Mucosa of stomach (tissue), 1 donor: Measurements from ENCODE around the gene N4BP3.
"Not testable (repeated sequence)": the region's sequence is repeated elsewhere in the genome, so short reads cannot be mapped to it uniquely, and the experiment has no call there.

ENCODE experiments used
- H3K27me3 ChIP-seq: one replicate; pipeline ENCODE4 v1.7.0; 2013; ENCODE audit warnings: mild to moderate bottlenecking, low read length; ENCODE audit not compliant: control insufficient read depth, insufficient read depth
- H3K36me3 ChIP-seq: one replicate; pipeline ENCODE4 v1.7.0; 2013; ENCODE audit warnings: low read length; ENCODE audit not compliant: control insufficient read depth, insufficient read depth
- H3K4me1 ChIP-seq: one replicate; pipeline ENCODE4 v1.7.0; 2013; ENCODE audit warnings: mild to moderate bottlenecking, low read length; ENCODE audit not compliant: control insufficient read depth, insufficient read depth
- H3K4me3 ChIP-seq: one replicate; pipeline ENCODE4 v1.7.0; 2013; ENCODE audit warnings: low read length
- H3K9ac ChIP-seq: one replicate; pipeline ENCODE4 v1.7.0; 2013; ENCODE audit warnings: mild to moderate bottlenecking, low read length, moderate library complexity
- H3K9me3 ChIP-seq: one replicate; pipeline ENCODE4 v1.7.0; 2013; ENCODE audit warnings: mild to moderate bottlenecking, low read length, moderate library complexity; ENCODE audit not compliant: control insufficient read depth
- donor health status: Pancreatic carcinoma.

N4BP3 gene, protein sequence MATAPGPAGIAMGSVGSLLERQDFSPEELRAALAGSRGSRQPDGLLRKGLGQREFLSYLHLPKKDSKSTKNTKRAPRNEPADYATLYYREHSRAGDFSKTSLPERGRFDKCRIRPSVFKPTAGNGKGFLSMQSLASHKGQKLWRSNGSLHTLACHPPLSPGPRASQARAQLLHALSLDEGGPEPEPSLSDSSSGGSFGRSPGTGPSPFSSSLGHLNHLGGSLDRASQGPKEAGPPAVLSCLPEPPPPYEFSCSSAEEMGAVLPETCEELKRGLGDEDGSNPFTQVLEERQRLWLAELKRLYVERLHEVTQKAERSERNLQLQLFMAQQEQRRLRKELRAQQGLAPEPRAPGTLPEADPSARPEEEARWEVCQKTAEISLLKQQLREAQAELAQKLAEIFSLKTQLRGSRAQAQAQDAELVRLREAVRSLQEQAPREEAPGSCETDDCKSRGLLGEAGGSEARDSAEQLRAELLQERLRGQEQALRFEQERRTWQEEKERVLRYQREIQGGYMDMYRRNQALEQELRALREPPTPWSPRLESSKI

DNA sequence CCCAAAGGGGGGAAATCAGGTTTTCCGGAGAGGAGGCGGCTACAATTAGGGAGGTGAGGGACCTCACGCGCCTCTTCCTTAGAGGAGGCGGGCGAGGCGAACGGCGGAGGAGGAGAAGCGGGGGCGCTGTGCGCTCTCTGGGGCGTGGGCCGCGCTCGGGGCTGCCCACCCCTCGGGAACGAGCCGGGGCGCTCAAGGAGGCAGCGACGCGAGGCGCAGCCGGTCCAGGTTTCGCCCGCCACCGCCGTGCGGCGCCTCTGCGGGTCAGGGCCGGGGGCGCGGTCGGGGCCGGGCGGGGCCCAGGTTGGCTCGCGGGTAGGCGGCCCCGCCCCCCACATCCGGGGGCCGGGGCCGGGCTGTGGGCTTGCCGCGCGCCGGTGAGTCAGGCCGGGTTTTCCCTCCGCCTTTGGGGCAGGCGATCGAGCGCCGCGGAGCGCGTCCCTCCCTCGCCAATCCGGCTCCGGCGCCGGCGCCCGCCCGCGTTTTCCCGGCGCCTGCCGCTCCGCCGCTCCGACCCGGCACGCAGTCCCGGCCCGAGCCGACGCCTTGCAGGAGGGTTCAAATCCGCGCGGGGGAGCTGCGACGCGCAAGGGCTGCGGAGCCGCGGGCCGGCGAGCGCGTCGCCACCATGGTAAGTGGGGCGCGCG is at the start of gene N4BP3:
N4BP3 (plus strand) TSS at position 392 of the 647 bp plus-strand sequence. CDS start 6,052 bp downstream, outside the sequence.
- Histone ChIP-seq H3K4me1 (peaks cover 35% of the 10 kb centered on the region), H3K4me3 (peak within 1 kb of the TSS; percentile 6), H3K27me3 (peaks cover 31% of the 10 kb centered on the region), H3K9me3 (no peaks in the 10 kb centered on the region), H3K36me3 (no peaks in the 10 kb centered on the region), H3K9ac (peak within 1 kb of the TSS; percentile 57)

DNA sequence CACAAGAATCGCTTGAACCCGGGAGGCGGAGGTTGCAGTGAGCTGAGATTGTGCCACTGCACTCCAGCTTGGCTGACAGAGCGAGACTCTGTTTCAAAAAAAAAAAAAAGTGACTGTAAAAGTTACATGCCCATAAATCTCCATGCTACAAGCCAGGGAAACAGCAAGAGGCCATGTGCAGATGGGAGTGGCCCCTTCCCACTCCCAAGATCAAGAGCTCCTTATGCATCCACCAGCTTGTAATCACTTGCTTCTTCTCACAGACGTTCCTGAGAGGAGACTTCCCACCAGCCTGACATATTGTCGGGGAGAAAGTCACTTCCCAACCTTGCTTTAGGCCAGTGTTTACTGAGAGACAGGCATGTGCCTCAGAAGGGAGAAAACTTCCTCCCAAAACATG is 45.6 kb upstream of the N4BP3 start:
- Histone ChIP-seq H3K4me3 (no peak overlapping the region), H3K9ac (no peak overlapping the region), H3K9me3 (no peaks in the 10 kb centered on the region), H3K36me3 (no peaks in the 10 kb centered on the region), H3K4me1 (no peaks in the 10 kb centered on the region), H3K27me3 (peaks cover 4% of the 10 kb centered on the region)

DNA sequence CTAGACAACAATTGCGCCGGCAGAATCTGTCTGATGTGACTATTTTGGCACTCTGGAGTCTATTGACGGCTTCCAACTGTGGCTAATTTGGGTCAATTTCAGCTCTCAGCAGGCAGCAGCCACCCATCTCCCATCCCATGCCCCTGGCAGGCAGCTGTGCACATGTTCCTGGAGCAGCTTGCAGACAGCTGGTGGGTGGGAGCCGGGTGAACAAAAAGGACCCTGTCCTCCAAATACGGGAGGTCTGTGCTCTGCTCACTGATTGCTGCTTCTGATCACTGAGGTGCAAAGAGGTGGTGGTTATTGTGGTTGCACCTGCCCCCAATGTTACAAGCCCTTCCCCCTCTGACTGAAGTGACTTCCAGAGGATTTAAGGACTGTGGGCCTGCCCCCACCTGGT is 45.0 kb upstream of the N4BP3 start:
- H3K9me3 ChIP-seq, result no peaks in the 10 kb centered on the region
- H3K4me1 ChIP-seq, result no peaks in the 10 kb centered on the region
- H3K36me3 ChIP-seq, result no peaks in the 10 kb centered on the region
- H3K27me3 ChIP-seq, result peaks cover 4% of the 10 kb centered on the region
- no peak overlapping the region for H3K9ac ChIP-seq
- no peak overlapping the region for H3K4me3 ChIP-seq

DNA sequence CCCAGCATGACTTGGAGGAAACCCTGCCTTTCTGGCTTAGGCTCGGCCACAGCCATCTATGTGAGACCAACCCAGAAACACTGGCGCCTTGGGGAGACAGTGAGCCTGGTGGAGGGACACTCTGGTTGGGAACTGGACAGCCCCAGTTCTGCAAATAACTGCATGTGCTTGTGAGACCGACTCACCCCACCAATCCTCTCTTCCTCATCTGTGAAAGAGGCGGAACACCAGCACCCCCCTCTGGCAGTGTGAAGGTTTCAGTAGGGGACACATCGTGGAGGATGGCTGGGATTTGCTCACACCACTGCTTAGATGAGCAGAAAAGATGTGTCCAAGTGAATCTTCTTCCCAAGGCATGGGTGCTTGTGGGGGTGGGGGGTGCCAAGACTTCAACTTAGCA is 43.4 kb upstream of the N4BP3 start:
- Histone ChIP-seq H3K9me3 (no peaks in the 10 kb centered on the region), H3K9ac (no peak overlapping the region), H3K4me3 (no peak overlapping the region), H3K36me3 (no peaks in the 10 kb centered on the region), H3K27me3 (peaks cover 11% of the 10 kb centered on the region), H3K4me1 (no peaks in the 10 kb centered on the region)

DNA sequence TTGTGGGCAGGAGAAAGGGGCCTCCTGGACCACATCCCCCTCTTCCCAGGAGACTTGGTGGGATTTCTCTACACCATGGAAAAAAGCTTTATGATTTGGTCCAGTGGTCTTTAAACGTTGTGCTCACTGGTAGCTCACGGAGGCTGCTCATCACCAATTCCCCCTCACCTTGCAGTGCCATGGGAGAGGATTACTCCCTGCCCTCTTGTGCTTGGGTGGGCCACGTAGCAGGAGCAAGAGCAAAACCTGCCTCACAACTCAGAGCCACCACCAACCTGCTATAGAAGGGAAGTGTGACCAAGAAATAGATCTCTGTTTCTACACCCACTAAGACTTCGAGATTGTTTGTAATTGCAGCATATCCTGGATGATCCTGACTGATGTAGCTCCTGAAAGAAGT is 42.2 kb upstream of the N4BP3 start:
- no peaks in the 10 kb centered on the region for H3K36me3 ChIP-seq
- H3K9me3 ChIP-seq, result no peaks in the 10 kb centered on the region
- H3K4me1 ChIP-seq, result peaks cover 4% of the 10 kb centered on the region
- H3K9ac ChIP-seq, result no peak overlapping the region
- no peak overlapping the region for H3K4me3 ChIP-seq
- H3K27me3 ChIP-seq, result peaks cover 22% of the 10 kb centered on the region

DNA sequence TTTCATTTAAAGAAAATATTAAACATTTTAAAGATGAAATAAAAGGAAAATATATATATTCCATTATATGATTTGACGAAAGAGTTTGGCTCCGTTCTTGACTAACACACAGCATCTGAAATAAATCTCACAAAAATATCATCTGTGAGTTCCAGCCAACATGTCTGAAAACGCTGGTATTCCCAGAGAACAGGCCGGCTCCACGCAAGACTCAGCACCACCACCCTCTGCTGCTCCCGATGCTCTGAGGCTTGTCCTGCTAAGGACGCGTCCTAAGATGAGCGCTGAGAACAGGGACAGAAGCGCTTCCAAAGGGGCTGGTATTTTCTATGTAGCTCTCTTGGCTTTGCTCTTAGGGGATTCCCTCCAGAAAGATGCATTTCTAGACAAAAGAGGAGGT is 40.6 kb upstream of the N4BP3 start:
- Histone ChIP-seq H3K4me1 (peaks cover 7% of the 10 kb centered on the region), H3K27me3 (peaks cover 24% of the 10 kb centered on the region), H3K9ac (no peak overlapping the region), H3K36me3 (no peaks in the 10 kb centered on the region), H3K4me3 (no peak overlapping the region), H3K9me3 (no peaks in the 10 kb centered on the region)

DNA sequence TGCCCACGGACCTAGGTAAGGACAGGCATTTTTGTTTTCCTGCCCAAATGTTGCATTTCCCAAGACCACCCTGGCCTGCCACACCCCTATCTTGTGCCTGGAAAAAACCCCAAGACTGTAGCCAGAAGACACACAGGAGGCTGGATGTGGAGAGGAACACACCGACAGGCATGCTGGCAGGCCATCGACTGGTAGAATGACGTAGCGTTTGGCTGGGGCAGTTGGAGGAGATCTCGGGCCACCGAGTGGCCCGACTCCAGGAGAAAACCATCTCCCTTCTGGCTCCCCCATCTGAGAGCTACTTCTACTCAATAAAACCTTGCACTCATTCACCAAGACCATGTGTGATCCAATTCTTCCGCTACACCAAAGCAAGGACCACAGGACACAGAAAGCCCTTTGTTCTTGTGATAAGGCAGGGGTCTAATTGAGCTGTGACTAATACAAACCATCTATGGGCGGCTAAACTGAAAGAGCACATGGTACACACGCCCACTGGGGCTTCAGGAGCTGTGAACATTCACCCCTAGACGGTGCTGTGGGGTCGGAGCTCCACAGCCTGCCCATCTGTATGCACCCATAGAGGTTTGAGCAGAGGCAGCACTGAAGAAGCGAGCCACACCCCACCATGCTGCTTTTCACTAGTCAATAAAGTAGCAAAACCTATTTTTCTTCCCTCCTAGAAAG is 38.9 kb upstream of the N4BP3 start:
- no peak overlapping the region for H3K4me3 ChIP-seq
- H3K36me3 ChIP-seq, result no peaks in the 10 kb centered on the region
- peaks cover 21% of the 10 kb centered on the region for H3K27me3 ChIP-seq
- no peak overlapping the region for H3K9ac ChIP-seq
- H3K9me3 ChIP-seq, result no peaks in the 10 kb centered on the region
- peaks cover 7% of the 10 kb centered on the region for H3K4me1 ChIP-seq

DNA sequence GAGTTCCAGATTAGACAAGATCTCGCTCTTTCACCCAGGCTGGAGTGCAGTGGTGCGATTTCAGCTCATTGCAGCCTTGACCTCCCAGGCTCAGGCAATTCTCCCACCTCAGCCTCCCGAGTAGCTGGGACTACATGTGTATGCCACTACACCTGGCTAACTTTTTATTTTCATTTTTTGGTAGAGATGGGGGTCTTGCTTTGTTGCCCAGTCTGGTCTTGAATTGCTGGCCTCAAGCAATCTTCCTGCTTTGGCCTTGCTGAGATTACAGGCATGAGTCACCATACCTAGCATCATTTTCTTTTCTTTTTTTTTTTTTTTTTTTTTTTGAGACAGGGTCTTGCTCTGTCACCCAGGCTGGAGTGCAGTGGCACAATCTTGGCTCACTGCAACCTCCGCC is 36.4 kb upstream of the N4BP3 start:
- H3K4me1 ChIP-seq, H3K9me3 ChIP-seq, H3K4me3 ChIP-seq, H3K36me3 ChIP-seq, H3K9ac ChIP-seq: not testable (repeated sequence)
- peaks cover 28% of the 10 kb centered on the region for H3K27me3 ChIP-seq

DNA sequence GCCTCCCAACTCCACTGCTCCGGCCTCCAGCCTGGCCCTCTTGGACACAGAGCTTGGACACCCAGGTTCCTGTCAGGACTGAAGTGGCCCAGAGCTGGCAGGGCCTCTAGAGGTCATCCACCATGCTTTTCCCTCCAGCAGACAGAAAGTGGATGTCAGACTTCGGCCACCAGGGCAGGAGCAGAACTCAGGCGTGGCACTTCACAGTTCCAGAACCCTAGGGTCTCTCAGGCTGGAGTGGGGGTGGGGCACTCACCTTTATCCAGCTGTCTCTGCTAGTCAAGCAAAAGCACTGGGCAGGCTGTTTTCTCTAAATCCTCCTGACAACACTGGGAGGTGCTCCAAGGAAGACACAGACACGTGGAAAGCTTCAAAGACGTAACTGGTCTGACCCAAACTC is 35.6 kb upstream of the N4BP3 start:
- Histone ChIP-seq H3K4me1 (peaks cover 7% of the 10 kb centered on the region), H3K27me3 (peaks cover 28% of the 10 kb centered on the region), H3K4me3 (no peak overlapping the region), H3K9me3 (no peaks in the 10 kb centered on the region), H3K36me3 (no peaks in the 10 kb centered on the region), H3K9ac (no peak overlapping the region)

DNA sequence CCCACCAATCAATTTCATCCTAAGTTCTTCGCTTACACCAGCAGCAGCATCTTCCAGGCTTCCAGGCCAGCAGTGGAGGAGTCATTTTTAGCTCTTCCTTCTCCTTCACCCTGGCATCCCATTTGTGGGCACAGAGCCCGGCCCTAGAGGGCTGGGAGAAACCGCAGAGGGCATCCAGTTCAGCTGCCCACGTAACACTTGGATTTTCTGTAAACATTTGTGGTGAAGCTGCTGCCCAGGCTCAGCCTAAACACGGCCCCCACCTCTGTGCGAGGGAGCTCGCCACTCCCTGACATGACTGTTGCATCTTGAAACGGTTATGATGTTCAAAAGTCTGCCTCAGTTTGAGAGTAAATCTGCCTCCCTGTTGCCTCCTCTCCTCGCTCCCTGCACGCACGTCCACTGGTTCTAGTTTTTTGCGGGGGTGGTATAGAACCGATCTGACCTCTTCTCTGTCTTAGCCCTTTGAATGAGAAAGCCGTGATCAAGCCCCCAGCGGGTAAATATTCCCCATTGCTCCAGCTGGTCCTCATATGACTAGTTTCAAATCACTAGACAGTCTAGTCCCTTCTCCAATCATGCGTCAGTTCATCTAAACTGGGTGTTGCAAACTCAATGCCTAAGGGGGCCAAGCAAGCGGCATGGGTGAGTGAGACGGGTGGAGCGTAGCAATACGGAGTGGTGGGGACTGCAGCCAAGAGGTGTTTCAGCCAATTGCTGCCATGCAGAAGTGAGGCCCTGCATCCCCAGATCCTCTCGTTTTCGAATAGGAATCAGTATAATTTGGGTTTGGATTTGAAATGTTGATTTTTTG is 34.9 kb upstream of the N4BP3 start:
- H3K4me1 ChIP-seq, result peaks cover 7% of the 10 kb centered on the region
- H3K9ac ChIP-seq, result no peak overlapping the region
- H3K4me3 ChIP-seq, result no peak overlapping the region
- no peaks in the 10 kb centered on the region for H3K9me3 ChIP-seq
- H3K36me3 ChIP-seq, result no peaks in the 10 kb centered on the region
- H3K27me3 ChIP-seq, result peaks cover 28% of the 10 kb centered on the region

DNA sequence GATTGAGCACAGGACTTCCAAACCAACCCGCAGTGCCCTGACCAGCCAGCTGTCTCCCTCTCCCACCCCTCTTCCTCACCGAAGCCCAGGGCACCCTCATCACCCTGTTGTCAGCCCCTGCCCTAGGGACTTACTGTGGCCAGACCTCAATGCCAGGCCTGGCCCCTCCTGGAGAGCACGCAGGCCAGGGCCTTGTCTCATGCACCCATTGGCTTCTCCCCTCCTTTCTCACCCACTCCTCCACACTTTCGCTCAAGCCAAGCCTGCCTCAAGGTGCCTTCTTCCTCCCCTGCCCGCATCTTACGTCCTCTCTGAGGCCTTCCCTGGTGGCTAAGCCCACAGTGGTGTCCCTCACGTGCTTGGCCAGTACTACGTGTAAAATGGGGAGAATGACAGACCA is 33.3 kb upstream of the N4BP3 start:
- Histone ChIP-seq H3K27me3 (peaks cover 19% of the 10 kb centered on the region), H3K4me3 (no peak overlapping the region), H3K36me3 (no peaks in the 10 kb centered on the region), H3K9me3 (no peaks in the 10 kb centered on the region), H3K9ac (no peak overlapping the region), H3K4me1 (peaks cover 7% of the 10 kb centered on the region)
